Smooth muscle cell (in vitro differentiated cells): ENCODE measurements around the gene PCSK6. TPM values are rescaled to one million over a fixed set of nuclear protein-coding genes. Genes with fewer than 3 reads are reported as not detected.
"Not testable (repeated sequence)": the region's sequence is repeated elsewhere in the genome, so short reads cannot be mapped to it uniquely, and the experiment has no call there.

Experiments used
- DNase-seq: peaks from one replicate; lab custom pipeline; 2025; ENCODE audit not compliant: unreplicated experiment; lab: John Stamatoyannopoulos, UW
- H2AFZ ChIP-seq: fragments of 200-600 bp; sonication (generic); 2 replicates; pipeline ENCODE4 v1.6.0; 2016; ENCODE audit warnings: antibody characterized with exemption, low read depth, mild to moderate bottlenecking
- H3F3A ChIP-seq: fragments of 200-600 bp; sonication (generic); 2 replicates; pipeline ENCODE4 v1.6.0; 2017; ENCODE audit warnings: antibody characterized with exemption, low read depth
- H3K27ac ChIP-seq: fragments of 200-600 bp; sonication (generic); 2 replicates; pipeline ENCODE4 v1.5.1; 2016; ENCODE audit warnings: low read depth, mild to moderate bottlenecking
- H3K27me3 ChIP-seq: fragments of 200-600 bp; sonication (generic); 2 replicates; pipeline ENCODE4 v1.6.1; 2016; ENCODE audit warnings: low read depth, mild to moderate bottlenecking
- H3K36me3 ChIP-seq: fragments of 200-600 bp; sonication (generic); 2 replicates; pipeline ENCODE4 v1.5.1; 2016; ENCODE audit warnings: low read depth
- H3K4me1 ChIP-seq: fragments of 200-600 bp; sonication (generic); 2 replicates; pipeline ENCODE4 v1.5.1; 2016; ENCODE audit warnings: low read depth
- H3K4me2 ChIP-seq: fragments of 200-600 bp; sonication (generic); 2 replicates; pipeline ENCODE4 v1.6.0; 2016; ENCODE audit warnings: mild to moderate bottlenecking
- H3K4me3 ChIP-seq: fragments of 200-600 bp; sonication (generic); 2 replicates; pipeline ENCODE4 v1.5.1; 2016; ENCODE audit warnings: mild to moderate bottlenecking
- H3K79me2 ChIP-seq: fragments of 200-600 bp; sonication (generic); 2 replicates; pipeline ENCODE4 v1.6.0; 2016; ENCODE audit warnings: low read depth, mild to moderate bottlenecking
- H3K9ac ChIP-seq: fragments of 200-600 bp; sonication (generic); 2 replicates; pipeline ENCODE4 v1.6.0; 2016; ENCODE audit warnings: low read depth
- H3K9me3 ChIP-seq: fragments of 200-600 bp; sonication (generic); replicated peaks from 2 replicates; pipeline ENCODE4 v1.5.1; 2016; ENCODE audit warnings: low read depth
- H4K20me1 ChIP-seq: fragments of 200-600 bp; sonication (generic); 2 replicates; pipeline ENCODE4 v1.6.0; 2016; ENCODE audit warnings: low read depth
- WGBS: methylation state at CpG from one replicate; pipeline ENCODE4 v1.1.7; 2016; ENCODE audit warnings: low lambda C conversion rate; 5-methylcytosine and 5-hydroxymethylcytosine counted together
- polyA plus RNA-seq: library from polyadenylated mRNA; unstranded; fragments of >200 nt; fragmentation: Nextera tagmentation; extraction: Ambion mirVana; gene quantifications from 2 replicates; pipeline ENCODE4 v1.2.1, GENCODE V29; 2016
- total RNA-seq: library from RNA; depleted of rRNA; stranded (reverse); fragments of >200 nt; gene quantifications from 2 replicates; pipeline ENCODE4 v1.2.3, GENCODE V29; 2014
- TF ChIP-seq, protein P1 (sequence below): fragments of 200-600 bp; sonication (generic); IDR thresholded peaks from 2 replicates; pipeline ENCODE4 v1.5.1; 2017; ENCODE audit warnings: borderline replicate concordance, mild to moderate bottlenecking, antibody characterized with exemption; ENCODE audit not compliant: insufficient read depth, poor library complexity, severe bottlenecking

The PCSK6 gene
- total and polyA plus RNA-seq, 2 experiments from 2014 or later: 17.5 TPM

DNA sequence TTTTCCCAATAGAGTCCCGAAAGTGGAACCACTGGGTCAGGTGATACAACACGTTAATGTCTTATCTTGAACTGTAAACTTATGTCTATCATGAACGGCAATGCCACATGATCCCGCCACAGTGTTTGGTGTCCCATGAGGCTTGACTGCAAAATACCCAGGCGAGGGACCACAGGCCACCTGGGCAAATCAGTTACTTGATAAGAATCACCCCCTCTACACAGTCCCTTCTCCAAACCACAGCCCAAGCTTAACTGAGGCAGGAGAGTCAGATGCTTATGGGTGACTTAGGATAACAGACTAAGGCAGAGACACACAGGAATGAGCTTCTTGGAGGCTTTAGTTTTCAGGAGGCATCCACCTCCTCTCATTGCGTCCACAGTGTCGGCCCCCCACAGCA is 151.5 kb downstream of the PCSK6 start:
- H3K9ac ChIP-seq: no peak overlapping the region
- H3K4me3 ChIP-seq: no peak overlapping the region
- H3K27me3 ChIP-seq: no peaks in the 10 kb centered on the region
- H3K4me1 ChIP-seq: no peaks in the 10 kb centered on the region
- 87% methylated on average over 7 of the region's 7 CpGs for WGBS
- H2AFZ ChIP-seq: no peak overlapping the region
- no peaks in the 10 kb centered on the region for H3K79me2 ChIP-seq
- TF ChIP-seq, protein P1, sequence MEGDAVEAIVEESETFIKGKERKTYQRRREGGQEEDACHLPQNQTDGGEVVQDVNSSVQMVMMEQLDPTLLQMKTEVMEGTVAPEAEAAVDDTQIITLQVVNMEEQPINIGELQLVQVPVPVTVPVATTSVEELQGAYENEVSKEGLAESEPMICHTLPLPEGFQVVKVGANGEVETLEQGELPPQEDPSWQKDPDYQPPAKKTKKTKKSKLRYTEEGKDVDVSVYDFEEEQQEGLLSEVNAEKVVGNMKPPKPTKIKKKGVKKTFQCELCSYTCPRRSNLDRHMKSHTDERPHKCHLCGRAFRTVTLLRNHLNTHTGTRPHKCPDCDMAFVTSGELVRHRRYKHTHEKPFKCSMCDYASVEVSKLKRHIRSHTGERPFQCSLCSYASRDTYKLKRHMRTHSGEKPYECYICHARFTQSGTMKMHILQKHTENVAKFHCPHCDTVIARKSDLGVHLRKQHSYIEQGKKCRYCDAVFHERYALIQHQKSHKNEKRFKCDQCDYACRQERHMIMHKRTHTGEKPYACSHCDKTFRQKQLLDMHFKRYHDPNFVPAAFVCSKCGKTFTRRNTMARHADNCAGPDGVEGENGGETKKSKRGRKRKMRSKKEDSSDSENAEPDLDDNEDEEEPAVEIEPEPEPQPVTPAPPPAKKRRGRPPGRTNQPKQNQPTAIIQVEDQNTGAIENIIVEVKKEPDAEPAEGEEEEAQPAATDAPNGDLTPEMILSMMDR: no peak
- no peaks in the 10 kb centered on the region for H3F3A ChIP-seq
- no peaks in the 10 kb centered on the region for H3K36me3 ChIP-seq
- no peaks in the 10 kb centered on the region for H3K9me3 ChIP-seq
- H3K4me2 ChIP-seq: no peak overlapping the region
- H3K27ac ChIP-seq: no peak overlapping the region
- no peak for DNase-seq
- no peaks in the 10 kb centered on the region for H4K20me1 ChIP-seq

DNA sequence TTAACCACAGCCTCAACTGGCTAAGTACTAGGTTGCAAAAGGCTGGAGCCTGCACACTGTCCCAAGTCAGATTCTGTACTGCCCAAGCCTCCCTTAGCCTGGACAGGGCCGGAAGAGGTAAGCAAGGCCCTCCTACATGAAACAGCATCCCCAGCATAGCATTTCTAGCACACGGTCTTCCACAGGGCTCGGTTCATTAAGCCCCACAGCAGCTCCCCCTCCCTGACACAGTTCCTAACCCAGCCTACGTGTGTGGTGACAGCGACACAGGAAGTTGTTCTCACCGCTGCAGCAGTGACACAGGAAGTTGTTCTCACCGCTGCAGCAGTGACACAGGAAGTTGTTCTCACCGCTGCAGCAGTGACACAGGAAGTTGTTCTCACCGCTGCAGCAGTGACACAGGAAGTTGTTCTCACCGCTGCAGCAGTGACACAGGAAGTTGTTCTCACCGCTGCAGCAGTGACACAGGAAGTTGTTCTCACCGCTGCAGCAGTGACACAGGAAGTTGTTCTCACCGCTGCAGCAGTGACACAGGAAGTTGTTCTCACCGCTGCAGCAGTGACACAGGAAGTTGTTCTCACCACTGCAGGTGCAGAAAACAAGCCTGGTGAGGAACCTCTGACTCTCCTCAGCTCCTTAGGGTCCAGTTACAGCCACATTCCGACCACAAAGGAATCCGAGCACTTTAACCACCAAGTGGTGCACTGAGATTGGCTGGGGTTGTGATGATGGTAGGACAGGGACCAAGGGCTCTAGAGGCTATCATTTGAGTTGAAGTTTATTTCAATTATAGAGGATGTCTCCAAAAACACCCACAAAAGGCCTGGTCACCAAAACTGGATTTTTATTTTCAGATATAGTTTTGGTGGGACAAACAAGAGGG is 155.4 kb downstream of the PCSK6 start:
- not testable (repeated sequence) for DNase-seq, H3K4me2 ChIP-seq, H3K4me1 ChIP-seq, H3K4me3 ChIP-seq, H3K27me3 ChIP-seq, H4K20me1 ChIP-seq, H3K9ac ChIP-seq, H3F3A ChIP-seq, H3K36me3 ChIP-seq, H2AFZ ChIP-seq, H3K27ac ChIP-seq, H3K9me3 ChIP-seq, H3K79me2 ChIP-seq
- WGBS: 92% methylated on average over 13 of the region's 16 CpGs

DNA sequence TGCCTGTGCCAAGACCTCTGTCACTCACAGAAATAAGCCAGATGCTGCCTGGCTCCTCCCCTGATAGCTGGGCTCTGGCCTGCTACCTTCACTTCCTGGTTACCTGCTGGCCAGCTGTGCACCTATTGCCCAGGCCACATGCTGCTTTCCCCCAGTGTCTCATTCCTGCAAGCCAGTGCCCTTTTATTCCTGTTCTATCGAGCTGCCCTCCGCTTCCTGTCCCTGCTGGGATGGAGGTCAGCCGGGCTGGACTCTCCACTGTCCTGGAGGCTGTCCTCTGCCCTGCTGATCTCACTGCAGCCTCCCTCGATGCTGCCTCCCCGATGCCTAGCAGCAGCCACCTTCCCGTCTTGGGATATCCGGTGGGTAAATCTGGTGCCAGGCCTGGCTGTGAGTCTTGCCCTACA is 157.4 kb downstream of the PCSK6 start:
- H3K27me3 ChIP-seq: no peaks in the 10 kb centered on the region
- WGBS: 93% methylated on average over 7 of the region's 7 CpGs

DNA sequence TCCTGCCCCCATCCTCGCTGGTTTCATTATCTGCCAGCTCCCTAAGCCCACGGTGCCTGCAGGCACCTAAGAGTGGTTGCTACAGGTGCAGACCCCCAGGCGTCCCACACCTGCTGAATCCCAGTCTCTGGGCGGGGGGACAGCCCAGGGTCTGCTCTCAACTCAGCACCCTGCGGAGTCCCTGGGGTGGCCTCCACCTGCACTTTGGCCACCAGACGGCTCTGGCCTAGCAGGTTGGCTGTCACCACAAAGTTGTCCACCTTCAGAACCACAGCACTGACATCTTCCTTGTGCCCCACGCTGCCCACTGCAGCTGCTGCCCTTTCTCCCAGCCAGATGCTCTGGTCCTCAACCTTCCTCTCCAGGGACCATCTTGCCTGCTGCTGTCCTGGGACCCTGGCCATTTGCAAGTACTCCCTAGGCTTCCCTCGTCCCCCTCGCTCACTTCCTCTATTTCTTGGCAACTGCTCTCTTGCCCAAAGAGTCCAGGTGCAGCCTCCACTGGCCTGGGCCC is 159.6 kb downstream of the PCSK6 start:
- H3K36me3 ChIP-seq: no peaks in the 10 kb centered on the region

More for the DNA sequence above, 157.4 kb downstream of the PCSK6 start:
- Histone ChIP-seq H3F3A (no peaks in the 10 kb centered on the region), H3K4me2 (no peak overlapping the region), H4K20me1 (no peaks in the 10 kb centered on the region), H3K4me1 (no peaks in the 10 kb centered on the region), H3K4me3 (no peak overlapping the region), H3K36me3 (no peaks in the 10 kb centered on the region), H3K79me2 (no peaks in the 10 kb centered on the region), H2AFZ (no peak overlapping the region), H3K9me3 (no peaks in the 10 kb centered on the region), H3K27ac (no peak overlapping the region), H3K9ac (no peak overlapping the region)
- DNase-seq: no peak
- TF ChIP-seq, protein P1: no peak

More for the DNA sequence above, 159.6 kb downstream of the PCSK6 start:
- DNase-seq: no peak
- H3K4me3 ChIP-seq: no peak overlapping the region
- H3K9ac ChIP-seq: no peak overlapping the region
- no peaks in the 10 kb centered on the region for H3K27me3 ChIP-seq
- no peaks in the 10 kb centered on the region for H3K9me3 ChIP-seq
- H3K4me1 ChIP-seq: no peaks in the 10 kb centered on the region
- WGBS: 88% methylated on average over 9 of the region's 9 CpGs
- H3K4me2 ChIP-seq: no peak overlapping the region
- TF ChIP-seq, protein P1: no peak
- no peak overlapping the region for H3K27ac ChIP-seq
- no peak overlapping the region for H2AFZ ChIP-seq
- no peaks in the 10 kb centered on the region for H4K20me1 ChIP-seq
- no peaks in the 10 kb centered on the region for H3F3A ChIP-seq
- H3K79me2 ChIP-seq: no peaks in the 10 kb centered on the region
